Measurements from ENCODE around the gene LRRC61.
A peak's percentile ranks its signal among the peaks of the same experiment; 100 is the strongest.
"Not testable (repeated sequence)": the region's sequence is repeated elsewhere in the genome, so short reads cannot be mapped to it uniquely, and the experiment has no call there.

Gene LRRC61

GRCh38 chr7:150322833-150323681 lies at the start of gene LRRC61, which contains the start of gene ACTR3C:
LRRC61 (plus strand) TSS chr7:150323355; CDS start chr7:150336862, 13,507 bp downstream.
ACTR3C (minus strand) TSS chr7:150323545; CDS start chr7:150295296, 28,249 bp downstream.
- DNase-seq: no peak

GRCh38 chr7:150276132-150276695 lies 46.9 kb upstream of the LRRC61 start:
- DNase-seq: peak; percentile 44

- not testable (repeated sequence) for DNase-seq
Observed at GRCh38 chr7:150278383-150278782, 44.8 kb upstream of the LRRC61 start.

- DNase-seq: not testable (repeated sequence)
Observed at GRCh38 chr7:150281681-150282403, 41.3 kb upstream of the LRRC61 start.

GRCh38 chr7:150283111-150283510 lies 40.0 kb upstream of the LRRC61 start:
- not testable (repeated sequence) for DNase-seq

GRCh38 chr7:150283608-150284007 lies 39.5 kb upstream of the LRRC61 start:
- not testable (repeated sequence) for DNase-seq

- DNase-seq: peak; percentile 16
Observed at GRCh38 chr7:150285849-150286754, 37.1 kb upstream of the LRRC61 start.

- DNase-seq: not testable (repeated sequence)
Observed at GRCh38 chr7:150287815-150288214, 35.3 kb upstream of the LRRC61 start.

- not testable (repeated sequence) for DNase-seq
Observed at GRCh38 chr7:150288816-150289215, 34.3 kb upstream of the LRRC61 start.

GRCh38 chr7:150290317-150290716 lies 32.8 kb upstream of the LRRC61 start:
- DNase-seq: not testable (repeated sequence)

- not testable (repeated sequence) for DNase-seq
Observed at GRCh38 chr7:150295027-150295426, 28.1 kb upstream of the LRRC61 start.

GRCh38 chr7:150295614-150296013 lies 27.5 kb upstream of the LRRC61 start:
- DNase-seq: not testable (repeated sequence)

GRCh38 chr7:150296802-150297201 lies 26.4 kb upstream of the LRRC61 start:
- DNase-seq: not testable (repeated sequence)

- DNase-seq: not testable (repeated sequence)
Observed at GRCh38 chr7:150297978-150298377, 25.2 kb upstream of the LRRC61 start.

- peak; percentile 59 for DNase-seq
Observed at GRCh38 chr7:150302908-150303310, 20.2 kb upstream of the LRRC61 start.

- DNase-seq: not testable (repeated sequence)
Observed at GRCh38 chr7:150304499-150305258, 18.5 kb upstream of the LRRC61 start.

GRCh38 chr7:150305259-150305902 lies 17.8 kb upstream of the LRRC61 start:
- DNase-seq: not testable (repeated sequence)

GRCh38 chr7:150305903-150306284 lies 17.3 kb upstream of the LRRC61 start:
- DNase-seq: not testable (repeated sequence)

GRCh38 chr7:150306377-150306776 lies 16.8 kb upstream of the LRRC61 start:
- DNase-seq: not testable (repeated sequence)

- no peak for DNase-seq
Observed at GRCh38 chr7:150307129-150307528, 16.0 kb upstream of the LRRC61 start.

GRCh38 chr7:150307904-150308303 lies 15.3 kb upstream of the LRRC61 start:
- no peak for DNase-seq

Data from fibroblast of upper back skin (primary cell).